ENCODE results near the gene CPSF7.

The CPSF7 gene

DNA sequence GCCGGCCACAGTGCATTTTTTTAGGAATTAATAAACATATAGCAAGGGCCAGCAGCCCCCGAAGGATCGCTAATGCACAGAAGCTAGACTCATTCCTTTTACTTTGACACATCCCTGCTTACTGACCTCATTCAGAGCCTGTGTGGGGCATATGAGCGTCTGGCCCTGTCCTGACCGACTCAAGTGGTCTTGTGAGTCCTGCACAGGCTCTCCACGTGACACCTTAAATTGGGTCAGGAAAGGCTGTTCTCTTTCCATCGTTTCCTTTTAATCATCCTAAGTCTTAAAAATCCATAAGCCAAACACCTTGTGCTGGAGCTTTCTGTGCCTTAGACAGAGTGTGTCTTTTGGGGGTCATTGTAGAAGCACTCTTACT, 18.8 kb upstream of the CPSF7 start:
- Histone ChIP-seq H3K18ac (ENCODE audit: low read length) (no peak overlapping the region), H3K27me3 (ENCODE audit: control insufficient read depth in 3 of 3, insufficient read depth in 3 of 3, low read depth in 1 of 3, low read length in 3 of 3) (no peaks in the 10 kb centered on the region), H2AK5ac (ENCODE audit: low read depth, low read length) (no peak overlapping the region), H3K4me1 (ENCODE audit: control insufficient read depth in 2 of 2, insufficient read depth in 1 of 2, low read depth in 1 of 2, low read length in 2 of 2) (peaks cover 3 to 7% of the 10 kb centered on the region in 2 donors), H4K8ac (ENCODE audit: low read depth, low read length) (no peak overlapping the region), H3K4ac (ENCODE audit: low read length) (no peak overlapping the region), H2BK5ac (ENCODE audit: low read length) (no peak overlapping the region), H2AFZ (ENCODE audit: low read length) (no peak overlapping the region), H3K23ac (ENCODE audit: low read depth, low read length, poor library complexity) (no peak overlapping the region), H2BK15ac (ENCODE audit: low read length) (no peak overlapping the region), H2BK120ac (ENCODE audit: low read depth, low read length) (no peak overlapping the region), H2BK12ac (ENCODE audit: low read length) (no peak overlapping the region), H3K4me2 (ENCODE audit: insufficient read depth, low read length, poor library complexity, severe bottlenecking) (no peak overlapping the region), H3K4me3 (ENCODE audit: low read length in 2 of 2) (no peak overlapping the region), H4K91ac (ENCODE audit: low read depth, low read length, poor library complexity) (no peak overlapping the region), H3K27ac (replicated peaks; ENCODE audit: low read length) (no peak overlapping the region), H3K9ac (ENCODE audit: low read depth, low read length, poor library complexity) (no peak overlapping the region), H3K9me3 (replicated peaks in 1 of 2; ENCODE audit: control insufficient read depth in 2 of 2, insufficient read depth in 1 of 2, low read depth in 1 of 2, low read length in 2 of 2) (no peaks in the 10 kb centered on the region), H3K36me3 (replicated peaks in 1 of 2; ENCODE audit: control insufficient read depth in 2 of 2, insufficient read depth in 2 of 2, low read length in 2 of 2) (peaks cover 25 to 86% of the 10 kb centered on the region in 2 donors), H3K14ac (ENCODE audit: low read length) (no peak overlapping the region), H3K79me1 (ENCODE audit: low read depth, low read length) (peaks cover 4% of the 10 kb centered on the region)
- DNase-seq (ENCODE audit: low spot score): no peak
- no CpG with 5 or more reads among the region's 7 CpGs for WGBS, 2 donors (ENCODE audit: extremely low coverage in 2 of 2, insufficient read length in 2 of 2, insufficient replicate concordance in 1 of 2)

DNA sequence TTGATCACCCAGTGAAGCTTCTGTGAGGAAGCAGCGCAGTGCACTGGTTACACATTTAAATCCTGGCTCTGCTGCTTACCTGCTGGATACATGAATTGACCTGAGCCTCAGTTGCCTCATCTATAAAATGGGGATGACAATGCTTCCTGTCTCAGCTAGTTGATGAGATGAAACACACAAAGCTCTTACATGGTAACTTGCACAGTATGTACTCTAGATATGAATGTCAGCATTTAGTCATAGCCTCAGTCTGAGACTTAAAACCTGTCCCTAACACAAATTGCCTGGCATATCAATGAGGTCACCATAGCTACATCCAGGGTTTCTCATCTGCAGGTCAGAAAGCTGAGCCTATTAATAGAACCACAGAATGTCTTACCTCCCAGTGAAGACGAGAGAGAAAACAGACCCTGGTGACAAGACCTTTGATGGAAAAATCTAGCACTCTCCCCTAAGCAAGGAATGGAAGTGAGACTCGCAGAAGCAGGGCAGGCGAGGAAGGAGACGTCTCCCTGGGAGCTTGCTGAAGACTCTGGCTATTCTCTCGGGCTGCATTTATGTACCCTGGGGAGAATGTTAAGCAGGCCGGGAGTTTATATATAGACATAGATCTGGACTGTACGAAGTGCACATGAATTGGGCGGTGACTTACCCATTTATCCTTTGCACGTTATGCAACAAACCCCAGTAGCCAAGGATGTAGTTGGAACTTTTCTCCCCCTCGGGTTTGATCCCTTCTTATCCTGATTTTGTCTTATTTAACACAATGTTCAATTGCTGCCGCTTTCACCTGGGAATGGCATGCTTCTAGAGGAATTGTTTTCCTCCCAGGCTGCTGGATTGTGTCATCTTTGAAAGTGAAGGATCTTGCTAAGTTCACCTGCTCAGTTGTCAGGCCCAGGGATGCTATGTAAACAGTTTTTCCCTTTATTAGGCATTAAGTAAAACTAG, 18.1 kb upstream of the CPSF7 start:
- Histone ChIP-seq H3K9ac (ENCODE audit: low read depth, low read length, poor library complexity) (no peak overlapping the region), H3K79me1 (ENCODE audit: low read depth, low read length) (peaks cover 4% of the 10 kb centered on the region), H3K9me3 (replicated peaks in 1 of 2; ENCODE audit: control insufficient read depth in 2 of 2, insufficient read depth in 1 of 2, low read depth in 1 of 2, low read length in 2 of 2) (peaks cover 0 to 5% of the 10 kb centered on the region in 2 donors), H3K36me3 (replicated peaks in 1 of 2; ENCODE audit: control insufficient read depth in 2 of 2, insufficient read depth in 2 of 2, low read length in 2 of 2) (peaks cover 25 to 88% of the 10 kb centered on the region in 2 donors), H3K4me2 (ENCODE audit: insufficient read depth, low read length, poor library complexity, severe bottlenecking) (no peak overlapping the region), H2AFZ (ENCODE audit: low read length) (no peak overlapping the region), H3K4me1 (ENCODE audit: control insufficient read depth in 2 of 2, insufficient read depth in 1 of 2, low read depth in 1 of 2, low read length in 2 of 2) (peaks cover 3 to 7% of the 10 kb centered on the region in 2 donors), H3K4me3 (ENCODE audit: low read length in 2 of 2) (no peak overlapping the region), H2BK15ac (ENCODE audit: low read length) (no peak overlapping the region), H3K14ac (ENCODE audit: low read length) (no peak overlapping the region), H4K91ac (ENCODE audit: low read depth, low read length, poor library complexity) (no peak overlapping the region), H2BK12ac (ENCODE audit: low read length) (no peak overlapping the region), H4K8ac (ENCODE audit: low read depth, low read length) (no peak overlapping the region), H3K27me3 (ENCODE audit: control insufficient read depth in 3 of 3, insufficient read depth in 3 of 3, low read depth in 1 of 3, low read length in 3 of 3) (no peaks in the 10 kb centered on the region), H2AK5ac (ENCODE audit: low read depth, low read length) (no peak overlapping the region), H2BK120ac (ENCODE audit: low read depth, low read length) (no peak overlapping the region), H2BK5ac (ENCODE audit: low read length) (no peak overlapping the region), H3K27ac (replicated peaks; ENCODE audit: low read length) (no peak overlapping the region), H3K18ac (ENCODE audit: low read length) (no peak overlapping the region), H3K23ac (ENCODE audit: low read depth, low read length, poor library complexity) (no peak overlapping the region), H3K4ac (ENCODE audit: low read length) (no peak overlapping the region)
- no CpG with 5 or more reads among the region's 12 CpGs for WGBS, 2 donors (ENCODE audit: extremely low coverage in 2 of 2, insufficient read length in 2 of 2, insufficient replicate concordance in 1 of 2)
- no peak for DNase-seq (ENCODE audit: low spot score)

DNA sequence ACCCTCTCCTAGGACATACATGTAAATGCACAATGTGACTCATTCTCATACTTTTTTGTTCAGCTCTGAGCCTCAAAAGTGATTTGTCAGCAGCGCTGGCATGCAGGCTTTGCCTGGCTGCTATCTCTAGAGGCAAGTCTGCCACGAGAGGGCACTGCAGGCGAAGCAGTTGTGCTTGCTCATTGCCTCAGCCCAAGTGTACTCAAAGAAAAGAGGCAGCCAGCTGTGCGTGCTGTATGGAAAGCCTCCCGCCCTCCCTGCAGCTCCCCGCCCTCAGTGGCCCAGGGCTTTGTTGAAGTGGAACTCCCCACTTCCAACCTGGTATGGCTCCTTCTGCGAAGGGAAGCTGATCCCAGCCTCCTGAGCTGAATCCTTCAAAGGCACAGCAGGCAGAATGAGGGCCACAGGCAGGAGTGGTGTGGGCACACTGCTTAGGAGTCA, 16.5 kb upstream of the CPSF7 start:
- H3K14ac ChIP-seq (ENCODE audit: low read length): no peak overlapping the region
- no peak overlapping the region for H3K4ac ChIP-seq (ENCODE audit: low read length)
- no peak overlapping the region for H2BK120ac ChIP-seq (ENCODE audit: low read depth, low read length)
- no peak overlapping the region for H4K91ac ChIP-seq (ENCODE audit: low read depth, low read length, poor library complexity)
- peaks cover 25 to 94% of the 10 kb centered on the region in 2 donors for H3K36me3 ChIP-seq (replicated peaks in 1 of 2; ENCODE audit: control insufficient read depth in 2 of 2, insufficient read depth in 2 of 2, low read length in 2 of 2)
- H2BK12ac ChIP-seq (ENCODE audit: low read length): no peak overlapping the region
- no peak overlapping the region for H4K8ac ChIP-seq (ENCODE audit: low read depth, low read length)
- no peak overlapping the region for H3K4me2 ChIP-seq (ENCODE audit: insufficient read depth, low read length, poor library complexity, severe bottlenecking)
- no peak overlapping the region for H2AK5ac ChIP-seq (ENCODE audit: low read depth, low read length)
- no peak overlapping the region for H2AFZ ChIP-seq (ENCODE audit: low read length)
- H3K23ac ChIP-seq (ENCODE audit: low read depth, low read length, poor library complexity): no peak overlapping the region
- H3K9ac ChIP-seq (ENCODE audit: low read depth, low read length, poor library complexity): no peak overlapping the region
- peak overlapping the region; percentile 18 for H3K27ac ChIP-seq (replicated peaks; ENCODE audit: low read length)
- H3K27me3 ChIP-seq (ENCODE audit: control insufficient read depth in 3 of 3, insufficient read depth in 3 of 3, low read depth in 1 of 3, low read length in 3 of 3): no peaks in the 10 kb centered on the region
- H2BK5ac ChIP-seq (ENCODE audit: low read length): no peak overlapping the region
- H2BK15ac ChIP-seq (ENCODE audit: low read length): no peak overlapping the region
- no CpG with 5 or more reads among the region's 7 CpGs for WGBS, 2 donors (ENCODE audit: extremely low coverage in 2 of 2, insufficient read length in 2 of 2, insufficient replicate concordance in 1 of 2)
- peak; percentile 87 for DNase-seq (ENCODE audit: low spot score)
- H3K9me3 ChIP-seq (replicated peaks in 1 of 2; ENCODE audit: control insufficient read depth in 2 of 2, insufficient read depth in 1 of 2, low read depth in 1 of 2, low read length in 2 of 2): peaks cover 0 to 8% of the 10 kb centered on the region in 2 donors
- no peak overlapping the region for H3K18ac ChIP-seq (ENCODE audit: low read length)
- no peak overlapping the region for H3K4me3 ChIP-seq (ENCODE audit: low read length in 2 of 2)
- peaks cover 3 to 7% of the 10 kb centered on the region in 2 donors for H3K4me1 ChIP-seq (ENCODE audit: control insufficient read depth in 2 of 2, insufficient read depth in 1 of 2, low read depth in 1 of 2, low read length in 2 of 2)
- H3K79me1 ChIP-seq (ENCODE audit: low read depth, low read length): peaks cover 4% of the 10 kb centered on the region

DNA sequence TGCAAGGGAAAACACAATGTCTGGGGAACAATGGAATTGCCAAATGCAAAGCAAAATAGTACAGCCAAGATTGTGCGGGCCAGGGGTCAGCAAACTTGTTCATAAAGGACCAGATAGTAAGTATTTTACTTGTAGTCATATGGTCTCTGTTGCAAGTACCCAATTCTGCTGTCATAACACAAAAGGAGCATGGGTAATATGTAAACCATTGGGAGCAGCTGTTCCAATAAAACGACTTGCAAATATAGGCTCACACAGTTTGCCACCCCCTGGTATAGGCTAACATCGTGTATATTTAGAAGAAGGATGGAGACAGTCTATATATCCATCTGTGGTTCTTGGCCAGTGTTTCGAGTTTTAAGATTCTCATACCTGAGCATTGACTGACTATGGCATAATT, 15.7 kb upstream of the CPSF7 start:
- peaks cover 0 to 8% of the 10 kb centered on the region in 2 donors for H3K9me3 ChIP-seq (replicated peaks in 1 of 2; ENCODE audit: control insufficient read depth in 2 of 2, insufficient read depth in 1 of 2, low read depth in 1 of 2, low read length in 2 of 2)
- no peak overlapping the region for H3K27ac ChIP-seq (replicated peaks; ENCODE audit: low read length)
- H3K4me2 ChIP-seq (ENCODE audit: insufficient read depth, low read length, poor library complexity, severe bottlenecking): no peak overlapping the region
- H4K8ac ChIP-seq (ENCODE audit: low read depth, low read length): no peak overlapping the region
- H3K23ac ChIP-seq (ENCODE audit: low read depth, low read length, poor library complexity): no peak overlapping the region
- H4K91ac ChIP-seq (ENCODE audit: low read depth, low read length, poor library complexity): no peak overlapping the region
- H3K79me1 ChIP-seq (ENCODE audit: low read depth, low read length): peaks cover 4% of the 10 kb centered on the region
- peaks cover 28 to 94% of the 10 kb centered on the region in 2 donors for H3K36me3 ChIP-seq (replicated peaks in 1 of 2; ENCODE audit: control insufficient read depth in 2 of 2, insufficient read depth in 2 of 2, low read length in 2 of 2)
- H2BK5ac ChIP-seq (ENCODE audit: low read length): no peak overlapping the region
- DNase-seq (ENCODE audit: low spot score): no peak
- no peak overlapping the region for H3K18ac ChIP-seq (ENCODE audit: low read length)
- H3K9ac ChIP-seq (ENCODE audit: low read depth, low read length, poor library complexity): no peak overlapping the region
- no peak overlapping the region for H3K14ac ChIP-seq (ENCODE audit: low read length)
- WGBS, 2 donors (ENCODE audit: extremely low coverage in 2 of 2, insufficient read length in 2 of 2, insufficient replicate concordance in 1 of 2): no CpG with 5 or more reads among the region's 4 CpGs
- H2BK12ac ChIP-seq (ENCODE audit: low read length): no peak overlapping the region
- no peak overlapping the region for H3K4me3 ChIP-seq (ENCODE audit: low read length in 2 of 2)
- H3K27me3 ChIP-seq (ENCODE audit: control insufficient read depth in 3 of 3, insufficient read depth in 3 of 3, low read depth in 1 of 3, low read length in 3 of 3): no peaks in the 10 kb centered on the region
- H3K4ac ChIP-seq (ENCODE audit: low read length): no peak overlapping the region
- peaks cover 3 to 7% of the 10 kb centered on the region in 2 donors for H3K4me1 ChIP-seq (ENCODE audit: control insufficient read depth in 2 of 2, insufficient read depth in 1 of 2, low read depth in 1 of 2, low read length in 2 of 2)
- no peak overlapping the region for H2AK5ac ChIP-seq (ENCODE audit: low read depth, low read length)
- H2BK15ac ChIP-seq (ENCODE audit: low read length): no peak overlapping the region
- no peak overlapping the region for H2AFZ ChIP-seq (ENCODE audit: low read length)
- H2BK120ac ChIP-seq (ENCODE audit: low read depth, low read length): no peak overlapping the region

Data from neuronal stem cell (in vitro differentiated cells).